HG02870 (cell line): ENCODE data around the gene PAGE4.

Experiments used
- ATAC-seq: cut with Tn5 transposase; IDR thresholded peaks from one replicate; pipeline ENCODE4 v1.9.1; 2021; ENCODE audit warnings: mild to moderate bottlenecking, moderate library complexity; ENCODE audit not compliant: unreplicated experiment

Gene PAGE4

DNA sequence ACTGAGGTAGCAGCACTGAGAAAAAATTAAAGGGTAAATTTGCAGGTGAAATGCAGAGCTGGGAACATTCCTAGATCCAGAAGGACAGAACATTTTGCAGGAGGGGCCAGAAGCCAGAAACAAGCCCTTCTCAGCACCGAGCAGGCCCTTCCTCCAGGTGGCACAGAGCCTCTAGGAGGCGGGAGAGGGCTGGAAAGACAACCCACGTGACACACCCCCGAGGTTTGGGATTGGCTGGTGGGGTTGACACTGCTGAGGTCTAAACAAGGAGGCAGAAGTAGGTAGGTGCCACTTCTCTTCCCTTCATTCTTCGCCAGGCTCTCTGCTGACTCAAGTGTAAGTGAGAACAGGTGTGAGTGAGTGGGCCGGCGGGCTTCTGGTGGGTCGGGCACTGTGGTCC lies at the start of gene PAGE4:
Gene PAGE4, plus strand, starts transcription at position 288 of the 400 bp plus-strand sequence. CDS start 1,126 bp downstream, outside the sequence.
- no peak for ATAC-seq

DNA sequence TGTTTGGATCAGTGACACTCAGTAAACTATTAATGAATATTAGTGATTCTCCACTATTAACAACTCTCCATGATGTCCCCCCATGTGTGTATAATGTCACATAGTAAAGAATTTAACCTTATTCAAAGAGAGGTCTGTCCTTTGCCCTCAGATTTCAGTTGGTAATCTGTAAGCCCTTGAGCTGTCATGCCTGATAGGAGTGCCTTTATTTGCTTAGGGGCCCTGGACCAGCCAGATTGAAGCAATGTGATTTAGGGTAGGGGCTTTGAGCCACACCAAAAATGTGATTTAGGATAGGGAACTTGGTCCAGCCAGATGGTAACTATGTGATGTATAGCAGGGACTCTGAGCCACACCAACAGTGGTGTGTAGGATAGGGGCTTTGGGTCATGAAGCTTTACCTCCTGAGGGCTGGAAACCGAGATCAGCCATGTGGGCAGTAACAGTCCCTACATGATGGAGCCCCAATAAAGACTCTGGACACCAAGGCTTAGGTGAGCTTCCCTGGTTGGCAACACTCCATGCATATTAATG lies 44.3 kb upstream of the PAGE4 start:
- ATAC-seq: no peak

DNA sequence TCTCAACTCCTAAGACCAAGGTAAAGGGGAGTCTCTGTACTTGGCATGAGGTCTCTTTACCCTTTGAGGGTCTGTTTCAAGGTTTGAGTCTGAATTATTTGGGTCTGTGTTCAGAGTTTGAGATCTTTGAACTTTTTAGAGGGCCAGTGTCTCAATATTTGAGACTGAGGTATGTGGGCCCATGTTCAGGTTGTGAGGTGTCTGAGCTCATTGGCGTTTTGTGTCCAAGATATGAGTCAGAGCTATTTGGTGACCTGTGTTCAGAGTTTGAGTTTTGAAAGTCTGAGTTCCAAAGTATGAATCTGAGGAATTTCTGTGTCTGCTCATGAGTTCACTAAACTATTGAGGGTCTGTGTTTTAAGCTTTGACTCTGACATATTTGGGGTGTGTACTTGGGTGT lies 36.7 kb upstream of the PAGE4 start:
- no peak for ATAC-seq

GRCh38 chrX:49793686-49794085 lies 35.4 kb upstream of the PAGE4 start:
- ATAC-seq: no peak

DNA sequence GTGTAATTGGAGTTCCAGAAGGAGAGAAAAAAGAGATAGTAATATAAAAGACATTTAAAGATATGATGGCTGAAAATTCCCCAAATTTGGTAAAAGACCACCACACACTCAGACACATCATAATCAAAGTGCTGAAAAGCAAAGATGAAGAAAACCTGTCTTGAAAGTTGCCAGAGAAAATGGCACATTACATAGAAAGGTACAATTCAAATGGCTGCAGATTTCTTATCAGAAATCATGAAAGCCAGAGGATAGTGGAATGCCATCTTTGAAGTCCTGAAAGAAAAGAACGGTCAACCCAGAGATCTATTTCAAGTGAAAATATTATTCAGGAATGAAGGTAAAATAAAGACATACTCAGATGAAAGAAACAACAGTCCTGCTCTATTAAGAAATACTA lies 29.3 kb upstream of the PAGE4 start:
- no peak for ATAC-seq

- no peak for ATAC-seq
These were observed 19.0 kb upstream of the PAGE4 start for GRCh38 chrX:49809891-49810632.

DNA sequence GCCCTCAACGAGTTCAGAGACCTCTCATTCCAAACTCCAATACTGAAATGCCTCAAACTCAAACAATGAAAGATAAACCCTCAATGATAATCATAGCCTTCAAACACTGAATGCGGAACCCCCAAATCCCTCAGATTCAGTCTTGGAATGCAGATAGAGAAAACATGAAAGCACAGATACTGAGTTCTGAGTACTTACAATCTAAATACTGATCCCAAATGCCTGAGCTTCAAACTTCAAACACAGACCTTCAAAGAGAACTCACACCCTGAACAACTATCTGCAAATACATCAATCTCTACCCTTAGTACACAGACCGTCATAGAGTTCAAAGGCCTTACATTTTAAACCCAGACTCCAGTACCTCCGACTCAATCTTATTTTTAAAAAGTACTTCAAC lies 16.9 kb upstream of the PAGE4 start:
- ATAC-seq: no peak

DNA sequence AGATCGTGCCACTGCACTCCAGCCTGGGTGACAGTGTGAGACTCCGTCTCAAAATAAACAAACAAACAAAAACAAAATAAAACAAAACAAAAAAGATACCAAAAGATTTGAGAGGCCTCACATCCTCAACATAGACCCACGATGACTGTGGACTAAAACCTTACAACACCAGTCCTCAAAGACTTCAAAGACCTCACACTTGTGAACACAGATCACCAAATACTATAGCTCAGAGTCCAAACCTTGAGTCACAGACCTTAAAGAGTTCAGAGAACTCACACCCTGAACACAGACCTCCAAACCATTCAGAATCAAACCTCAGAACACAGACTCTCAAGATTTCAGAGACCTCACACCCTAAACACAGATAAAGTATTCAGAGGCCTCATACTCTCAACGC lies 12.7 kb upstream of the PAGE4 start:
- no peak for ATAC-seq

GRCh38 chrX:49838374-49838773 lies 9.3 kb downstream of the PAGE4 start:
- ATAC-seq: no peak

DNA sequence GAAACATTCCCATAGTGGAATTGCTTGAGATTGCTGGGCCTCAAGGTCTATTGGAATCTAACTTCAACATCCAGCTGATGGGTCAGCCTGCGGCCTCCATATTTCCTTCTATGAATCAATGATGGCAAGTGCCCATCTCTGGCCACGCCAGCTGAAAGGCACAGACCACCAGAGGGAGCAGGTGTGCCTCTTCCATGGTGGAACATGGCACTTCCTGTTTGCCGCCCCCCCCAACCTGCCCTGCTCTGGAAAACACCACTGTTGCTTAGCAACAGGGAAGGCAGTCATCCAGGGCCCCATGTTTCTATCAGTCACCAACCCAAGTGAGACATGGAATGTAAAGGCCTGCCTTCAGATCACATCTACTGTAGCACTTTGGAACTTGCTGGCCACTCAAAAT lies 11.6 kb downstream of the PAGE4 start:
- ATAC-seq: no peak

DNA sequence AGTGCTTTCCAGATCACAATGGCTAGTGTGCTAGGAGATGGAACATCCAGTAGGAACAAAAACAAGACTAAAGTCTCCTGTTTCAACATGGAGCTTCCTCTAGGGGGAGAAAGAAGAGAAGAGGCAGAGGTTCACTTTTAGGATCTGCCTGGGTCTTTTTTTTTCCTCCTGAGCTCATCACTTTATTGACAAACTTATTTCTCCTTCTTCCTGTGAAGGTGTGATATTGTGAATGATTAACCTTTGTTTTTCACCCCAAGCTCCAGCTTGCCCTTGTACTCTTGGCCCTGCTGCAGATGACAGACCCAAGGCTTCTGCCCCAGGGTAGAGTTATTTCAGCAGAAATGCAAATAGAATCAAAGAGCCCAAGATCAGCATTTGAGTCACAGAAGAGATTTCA lies 13.5 kb downstream of the PAGE4 start:
- no peak for ATAC-seq

DNA sequence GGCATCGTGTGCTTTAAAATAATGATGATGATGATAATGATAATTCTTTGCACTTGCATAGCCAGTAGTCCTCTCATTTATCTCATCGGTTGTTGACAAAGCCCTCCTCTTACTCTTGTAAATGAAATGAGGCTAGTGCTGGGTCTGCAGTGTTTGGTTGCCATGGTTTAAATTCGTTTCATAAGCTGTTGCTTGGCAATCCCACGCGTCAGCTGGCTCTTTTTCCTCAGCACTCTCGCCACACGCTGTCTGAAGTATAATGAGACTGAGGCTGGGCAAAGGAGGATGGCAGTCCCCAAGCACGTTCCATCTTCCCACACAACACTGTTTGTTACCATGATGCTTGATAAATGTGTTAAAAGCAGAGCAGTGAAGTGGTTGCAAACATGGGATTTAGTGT lies 15.5 kb downstream of the PAGE4 start:
- no peak for ATAC-seq

DNA sequence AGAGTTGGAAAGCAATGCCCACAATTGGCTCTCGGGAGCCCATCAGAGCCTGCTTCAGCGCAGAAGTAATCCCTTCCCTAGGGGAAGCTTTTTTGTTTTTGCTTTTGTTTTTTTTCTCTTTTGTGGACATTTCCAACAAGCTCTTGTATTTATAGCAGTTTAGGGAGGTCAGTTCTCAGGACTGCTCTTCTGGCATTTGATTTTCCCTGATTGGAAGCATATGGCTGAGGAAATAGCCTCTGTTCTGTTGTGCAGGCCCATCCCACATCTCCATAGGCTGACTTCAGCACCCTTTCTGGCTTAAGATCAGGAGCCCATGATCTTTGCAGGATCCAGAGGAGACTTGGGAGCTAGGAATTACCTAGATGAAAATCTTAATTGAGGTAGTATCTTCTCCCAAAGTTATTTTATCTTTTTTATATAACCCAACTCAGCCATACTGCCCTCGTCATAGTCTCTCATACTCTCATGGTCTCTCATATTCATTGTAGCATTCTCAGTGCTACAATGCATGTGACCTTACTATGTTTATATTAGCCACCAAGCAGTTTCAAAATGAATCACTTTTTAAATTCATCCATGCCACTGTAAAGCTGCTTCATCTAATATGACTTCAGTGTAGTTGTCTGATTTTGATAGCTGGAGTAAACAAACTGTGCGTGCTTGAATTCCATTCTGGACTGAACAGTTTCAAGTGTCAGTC lies 16.7 kb downstream of the PAGE4 start:
- ATAC-seq: no peak

DNA sequence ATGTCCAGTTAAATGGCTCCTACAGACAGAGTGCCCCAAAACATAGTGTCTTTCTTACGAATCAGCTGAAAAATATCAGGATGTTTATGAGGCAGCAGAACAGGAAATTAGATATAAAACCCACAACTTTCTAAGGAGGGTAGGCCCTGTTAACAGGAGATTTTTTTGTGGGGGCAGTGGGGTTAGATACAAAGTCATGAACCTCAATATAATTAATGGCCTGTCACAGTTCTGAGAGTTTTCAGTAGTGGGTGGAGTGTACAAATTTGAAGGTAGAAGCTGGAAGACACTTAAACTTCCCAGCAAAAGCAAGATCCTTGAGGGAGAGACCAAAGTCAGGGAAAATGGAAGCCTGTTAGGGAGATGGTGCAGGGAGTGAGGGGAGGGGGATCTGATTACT lies 17.4 kb downstream of the PAGE4 start:
- no peak for ATAC-seq

GRCh38 chrX:49848275-49848674 lies 19.2 kb downstream of the PAGE4 start:
- no peak for ATAC-seq

DNA sequence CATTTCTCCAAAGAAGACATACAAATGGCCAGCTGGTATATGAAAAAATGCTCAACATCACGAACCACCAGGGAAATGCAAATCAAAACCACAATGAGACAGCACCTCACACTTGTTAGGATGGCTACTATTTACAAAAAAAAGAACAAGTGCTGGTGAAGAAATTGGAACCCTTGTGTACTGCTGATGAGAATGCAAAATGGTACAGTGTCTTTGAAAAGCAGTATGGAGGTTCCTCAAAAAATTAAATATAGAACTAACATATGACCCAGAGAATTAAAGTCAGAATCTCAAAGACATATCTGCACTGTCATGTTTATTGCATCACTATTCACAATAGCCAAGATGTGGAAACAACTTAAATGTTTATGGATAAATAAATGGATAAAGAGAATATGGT lies 20.9 kb downstream of the PAGE4 start:
- no peak for ATAC-seq

- ATAC-seq: no peak
These were observed 24.6 kb downstream of the PAGE4 start for GRCh38 chrX:49853661-49854060.

DNA sequence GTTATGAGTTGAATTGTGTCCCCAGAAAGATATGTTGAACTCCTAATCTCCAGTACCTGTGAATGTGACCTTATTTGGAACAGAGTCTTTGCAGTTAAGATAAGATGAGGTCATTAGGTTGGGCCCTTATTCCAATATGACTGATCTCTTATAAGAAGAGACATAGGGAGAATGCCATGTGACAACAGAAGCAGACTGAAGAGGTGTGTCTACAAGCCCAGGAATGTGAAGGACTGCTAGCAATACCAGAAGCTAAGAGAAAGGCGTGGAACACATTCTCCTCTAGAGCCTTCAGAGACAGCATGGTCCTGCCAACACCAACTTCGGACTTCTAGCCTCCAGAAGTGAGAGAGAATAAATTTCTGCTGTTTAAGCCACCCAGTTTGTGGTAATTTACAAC lies 27.7 kb downstream of the PAGE4 start:
- ATAC-seq: no peak

DNA sequence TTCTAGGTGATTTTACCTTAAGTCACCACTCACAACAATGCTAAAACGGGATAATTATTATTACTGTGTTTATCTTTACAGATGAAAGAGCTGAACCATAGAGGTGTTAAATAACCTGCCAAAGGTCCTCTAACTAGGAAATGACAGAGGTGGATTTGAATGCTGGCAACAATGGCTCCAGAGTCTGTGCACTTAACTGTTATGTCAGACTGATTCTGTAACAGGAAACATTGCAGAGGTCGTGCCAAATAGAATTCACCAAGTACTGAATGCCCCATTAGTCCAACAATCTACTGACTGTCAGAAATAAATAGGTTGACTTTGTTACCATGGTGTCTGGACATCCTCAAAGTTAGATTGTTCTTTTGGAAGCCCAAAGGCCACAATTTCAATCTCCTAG lies 29.2 kb downstream of the PAGE4 start:
- ATAC-seq: no peak

DNA sequence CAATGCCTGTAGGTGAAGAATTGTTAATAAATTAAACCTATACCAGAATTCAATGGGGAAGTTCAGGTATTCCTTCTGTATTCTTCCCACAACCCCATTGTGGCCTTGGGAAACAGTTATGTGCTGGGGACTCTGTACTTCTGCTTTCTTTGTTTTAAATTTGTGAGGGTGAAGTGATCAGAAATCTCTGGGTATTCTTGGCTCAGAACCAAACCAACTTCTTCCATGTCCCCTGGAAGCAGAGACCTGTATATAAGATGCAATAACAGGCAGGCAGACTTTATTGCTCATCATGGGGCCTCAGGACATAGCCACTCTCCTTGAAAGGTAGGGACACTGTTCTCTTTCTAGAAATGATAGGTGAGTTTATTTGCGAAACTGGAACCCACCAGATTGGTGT lies 30.4 kb downstream of the PAGE4 start:
- ATAC-seq: no peak

DNA sequence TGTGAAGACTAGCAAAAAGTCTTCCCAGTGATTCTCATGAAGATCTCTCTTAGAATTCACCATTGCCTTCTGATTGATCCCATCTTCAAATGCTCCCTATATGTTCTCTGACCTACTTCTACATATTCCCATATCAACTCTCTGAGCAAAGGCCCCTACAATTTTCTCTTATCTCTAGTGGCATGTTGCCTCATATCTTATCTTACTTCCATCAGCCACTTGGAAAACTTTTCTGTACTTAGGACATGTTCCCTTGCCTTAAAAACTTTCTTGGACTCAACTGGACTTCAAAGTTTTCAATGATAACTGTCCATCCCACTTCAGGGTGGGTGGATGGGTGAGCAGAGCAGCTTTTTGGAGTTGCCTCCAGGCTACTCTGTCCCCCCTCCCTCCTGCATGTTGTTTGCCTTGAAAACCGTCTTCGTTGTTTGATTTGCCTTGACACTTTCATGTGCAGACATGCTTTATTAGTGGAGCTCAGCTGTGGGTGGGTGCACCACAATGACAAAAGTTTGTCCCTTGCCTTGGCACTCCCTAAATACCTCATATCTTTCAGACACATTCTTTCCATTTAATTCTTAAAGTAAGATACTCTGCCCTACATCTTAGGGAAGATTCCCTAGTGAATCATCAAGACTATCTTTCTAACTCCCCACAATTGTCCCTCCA lies 31.9 kb downstream of the PAGE4 start:
- no peak for ATAC-seq

DNA sequence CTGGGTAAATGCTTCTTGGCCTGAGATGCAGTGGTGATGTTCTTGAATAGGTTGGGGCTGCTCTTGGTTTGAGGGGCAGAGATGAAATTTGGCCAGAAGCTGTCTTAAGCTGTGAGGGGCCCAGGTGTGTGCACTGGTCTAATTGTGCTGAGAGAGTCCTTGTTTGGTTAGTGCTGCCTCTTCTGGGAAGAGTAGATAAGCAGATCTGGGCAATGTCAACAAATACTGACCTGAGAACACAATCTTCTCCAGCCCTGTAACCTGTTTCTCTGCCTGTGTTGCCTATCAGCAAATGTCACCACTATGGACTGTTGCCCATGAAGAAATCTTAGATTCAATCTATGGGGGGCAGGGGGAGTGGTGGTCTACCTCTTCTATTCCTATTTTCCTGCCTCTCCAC lies 33.0 kb downstream of the PAGE4 start:
- no peak for ATAC-seq
